Measurements from ENCODE around the gene COPG2. TPM values are rescaled to one million over a fixed set of nuclear protein-coding genes. Genes with fewer than 3 reads are reported as not detected.

COPG2 gene
- total and polyA plus RNA-seq, 2 of the 8 experiments (the other 6 are each of a cell fraction or from before 2014, with no cell fraction given): 50.3 to 53.1 TPM

DNA sequence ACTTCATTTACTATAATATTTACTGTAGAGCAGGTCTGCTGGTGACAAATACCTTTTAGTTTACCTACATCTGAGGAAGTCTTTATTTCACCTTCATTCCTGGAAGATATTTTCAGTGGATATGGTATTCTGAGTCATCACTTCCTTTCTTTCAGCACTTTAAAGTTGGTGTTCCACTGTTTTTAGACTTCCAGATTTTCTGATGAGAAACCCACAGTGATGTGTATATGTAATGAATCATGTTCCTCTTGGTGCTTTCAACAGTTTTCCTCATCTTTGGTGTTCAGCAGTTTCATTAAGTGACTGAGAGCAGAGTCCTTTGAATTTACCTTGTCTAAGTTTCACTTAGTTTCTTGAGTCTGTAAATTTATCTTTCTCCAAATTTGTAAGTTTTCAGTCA, 36.4 kb downstream of the COPG2 start:
- Histone ChIP-seq H3K56ac (replicated peaks; ENCODE audit: insufficient read length, low read depth, low read length) (no peak overlapping the region), H2AFZ (ENCODE audit: low read length) (no peak overlapping the region), H3K9me3 (ENCODE audit: insufficient read depth in 2 of 2, low read depth in 1 of 2, low read length in 1 of 2) (peaks cover 4 to 6% of the 10 kb centered on the region in 2 experiments; a peak in 3 of 4 replicates), H3K27me3 (replicated peaks in 1 of 4; ENCODE audit: control insufficient read depth in 3 of 4, extremely low read depth in 1 of 4, insufficient read depth in 3 of 4, low read length in 3 of 4) (no peaks in the 10 kb centered on the region), H3K18ac (ENCODE audit: extremely low read depth, low read length) (no peak overlapping the region), H2BK5ac (ENCODE audit: low read depth, low read length) (no peak overlapping the region), H4K91ac (replicated peaks; ENCODE audit: insufficient read length, low read length) (no peak overlapping the region), H3K4ac (replicated peaks; ENCODE audit: insufficient read length, low read depth, low read length) (no peak overlapping the region), H3K79me2 (ENCODE audit: control insufficient read depth in 1 of 2, insufficient read depth in 2 of 2, low read length in 2 of 2) (no peaks in the 10 kb centered on the region), H3K27ac (ENCODE audit: low read depth, low read length) (no peak overlapping the region), H3K4me3 (ENCODE audit: extremely low read depth in 1 of 4, insufficient read depth in 2 of 4, low read depth in 3 of 4, low read length in 4 of 4) (no peak overlapping the region), H2BK15ac (ENCODE audit: low read length) (no peak overlapping the region), H3K9ac (replicated peaks in 1 of 4; ENCODE audit: extremely low read depth in 1 of 4, low read depth in 3 of 4, low read length in 3 of 4) (no peak overlapping the region), H3K14ac (ENCODE audit: insufficient read length) (no peak overlapping the region), H3K36me3 (ENCODE audit: control insufficient read depth in 2 of 4, insufficient read depth in 4 of 4, low read length in 3 of 4) (no peaks in the 10 kb centered on the region; a peak in 1 of 8 replicates), H2BK120ac (replicated peaks; ENCODE audit: low read depth, low read length) (no peak overlapping the region), H3K23me2 (ENCODE audit: low read depth, low read length) (no peaks in the 10 kb centered on the region), H4K5ac (ENCODE audit: insufficient read length, low read depth, low read length) (no peak overlapping the region), H4K20me1 (replicated peaks in 1 of 2; ENCODE audit: control insufficient read depth in 1 of 2, insufficient read depth in 2 of 2, low read length in 2 of 2) (no peaks in the 10 kb centered on the region), H3K4me2 (ENCODE audit: insufficient read depth in 1 of 2, low read depth in 2 of 2, low read length in 2 of 2) (no peak overlapping the region), H2AK5ac (ENCODE audit: low read depth, low read length) (no peak overlapping the region), H4K8ac (ENCODE audit: extremely low read depth, insufficient read depth, low read length) (no peak overlapping the region), H2BK12ac (ENCODE audit: low read depth, low read length) (no peak overlapping the region), H2BK20ac (ENCODE audit: low read length) (no peak overlapping the region), H3K23ac (ENCODE audit: insufficient read length) (no peak overlapping the region), H3K4me1 (replicated peaks in 1 of 4; ENCODE audit: control insufficient read depth in 3 of 4, insufficient read depth in 4 of 4, low read length in 3 of 4) (no peaks in the 10 kb centered on the region), H3K79me1 (ENCODE audit: low read depth, low read length) (no peaks in the 10 kb centered on the region)
- DNase-seq (ENCODE audit: low read depth in 1 of 2, low spot score in 2 of 2) (no peak), FAIRE-seq (no peak)
- TF ChIP-seq CBX5 (IDR thresholded peaks at IDR 0.05; ENCODE audit: low read depth, low read length): no peak
- no peak for TF ChIP-seq HDAC2 (IDR thresholded peaks at IDR 0.05; ENCODE audit: borderline replicate concordance in 1 of 2, low read depth in 2 of 2, low read length in 2 of 2)
- TF ChIP-seq, protein P1, sequence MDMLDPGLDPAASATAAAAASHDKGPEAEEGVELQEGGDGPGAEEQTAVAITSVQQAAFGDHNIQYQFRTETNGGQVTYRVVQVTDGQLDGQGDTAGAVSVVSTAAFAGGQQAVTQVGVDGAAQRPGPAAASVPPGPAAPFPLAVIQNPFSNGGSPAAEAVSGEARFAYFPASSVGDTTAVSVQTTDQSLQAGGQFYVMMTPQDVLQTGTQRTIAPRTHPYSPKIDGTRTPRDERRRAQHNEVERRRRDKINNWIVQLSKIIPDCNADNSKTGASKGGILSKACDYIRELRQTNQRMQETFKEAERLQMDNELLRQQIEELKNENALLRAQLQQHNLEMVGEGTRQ (IDR thresholded peaks at IDR 0.05; ENCODE audit: low read length): no peak
- TF ChIP-seq GABPA (IDR thresholded peaks at IDR 0.05; ENCODE audit: borderline replicate concordance, insufficient read depth, low read length): no peak
- ChIA-PET CTCF (ENCODE audit: partially characterized antibody) (no interaction called here), POLR2A (ENCODE audit: partially characterized antibody) (no interaction called here)

All from H1 (cell line).